DND-41 (cell line): ENCODE data around the gene CAMSAP2.

Experiments used
- EZH2 ChIP-seq: IDR thresholded peaks from 3 replicates; pipeline ENCODE4 v1.6.1; 2012; ENCODE audit warnings: borderline replicate concordance, low read depth, mild to moderate bottlenecking, moderate library complexity, low read length, inconsistent platforms; ENCODE audit not compliant: severe bottlenecking
- TF ChIP-seq, protein P1 (sequence below): IDR thresholded peaks from 2 replicates; pipeline ENCODE4 v1.5.1; 2012; ENCODE audit warnings: borderline replicate concordance, low read length, moderate library complexity, mild to moderate bottlenecking; ENCODE audit not compliant: poor library complexity, severe bottlenecking; ENCODE audit errors: extremely low read depth

DNA sequence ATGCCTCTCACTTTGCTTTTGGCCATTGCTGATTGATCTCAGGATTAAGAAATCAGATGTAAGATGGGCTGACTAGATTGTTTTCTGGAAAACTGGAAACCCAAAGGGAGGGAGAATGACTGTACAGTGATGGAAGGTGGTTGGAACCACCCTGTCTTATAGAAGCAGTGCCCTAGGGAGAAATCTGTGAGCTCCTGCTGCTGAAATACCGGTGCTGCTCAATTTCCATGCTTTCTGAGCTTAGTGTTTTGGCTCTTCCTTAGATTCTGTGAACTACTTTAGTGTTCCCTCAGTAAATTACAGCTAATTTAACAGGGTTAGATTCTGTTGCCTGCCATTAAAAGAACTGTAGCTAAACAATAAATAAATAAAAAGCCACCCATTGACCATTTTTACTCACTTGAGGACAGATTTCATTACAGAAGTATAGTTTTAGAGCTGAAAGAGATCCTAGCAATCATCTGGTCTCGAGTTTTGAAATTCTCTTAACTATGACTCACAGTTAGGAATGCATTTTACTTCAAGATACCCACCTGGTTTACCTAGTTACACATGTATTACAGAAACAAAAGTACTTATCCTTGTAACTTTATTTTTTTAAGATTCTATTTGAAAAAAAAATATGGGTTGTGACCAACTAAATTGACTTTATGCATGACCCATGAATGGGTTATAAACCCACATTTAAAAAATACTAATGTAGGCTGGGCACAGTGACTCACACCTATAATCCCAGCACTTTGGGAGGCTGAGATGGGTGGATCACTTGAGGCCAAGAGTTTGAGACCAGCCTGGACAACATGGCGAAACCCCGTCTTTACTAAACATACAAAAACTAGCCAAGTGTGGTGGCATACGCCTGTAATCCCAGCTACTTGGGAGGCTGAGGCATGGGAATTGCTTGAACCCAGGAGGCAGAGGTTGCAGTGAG is 33.2 kb downstream of the CAMSAP2 start:
- TF ChIP-seq, protein P1, sequence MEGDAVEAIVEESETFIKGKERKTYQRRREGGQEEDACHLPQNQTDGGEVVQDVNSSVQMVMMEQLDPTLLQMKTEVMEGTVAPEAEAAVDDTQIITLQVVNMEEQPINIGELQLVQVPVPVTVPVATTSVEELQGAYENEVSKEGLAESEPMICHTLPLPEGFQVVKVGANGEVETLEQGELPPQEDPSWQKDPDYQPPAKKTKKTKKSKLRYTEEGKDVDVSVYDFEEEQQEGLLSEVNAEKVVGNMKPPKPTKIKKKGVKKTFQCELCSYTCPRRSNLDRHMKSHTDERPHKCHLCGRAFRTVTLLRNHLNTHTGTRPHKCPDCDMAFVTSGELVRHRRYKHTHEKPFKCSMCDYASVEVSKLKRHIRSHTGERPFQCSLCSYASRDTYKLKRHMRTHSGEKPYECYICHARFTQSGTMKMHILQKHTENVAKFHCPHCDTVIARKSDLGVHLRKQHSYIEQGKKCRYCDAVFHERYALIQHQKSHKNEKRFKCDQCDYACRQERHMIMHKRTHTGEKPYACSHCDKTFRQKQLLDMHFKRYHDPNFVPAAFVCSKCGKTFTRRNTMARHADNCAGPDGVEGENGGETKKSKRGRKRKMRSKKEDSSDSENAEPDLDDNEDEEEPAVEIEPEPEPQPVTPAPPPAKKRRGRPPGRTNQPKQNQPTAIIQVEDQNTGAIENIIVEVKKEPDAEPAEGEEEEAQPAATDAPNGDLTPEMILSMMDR = no peak
- no peak for TF ChIP-seq EZH2
